K562 (cell line): ENCODE data around the gene CDH6. TPM values are rescaled to one million over a fixed set of nuclear protein-coding genes. Genes with fewer than 3 reads are reported as not detected.

Source experiments
- ATAC-seq: fragments of 200-7000 bp; cut with Tn5 transposase; 3 replicates; pipeline ENCODE4 v1.9.1; 2020; ENCODE audit warnings: moderate library complexity
- BruUV-seq: library from RNA; stranded (reverse); fragments of 400-500 nt; replicated peaks from 2 replicates; lab custom pipeline; 2021; lab: Mats Ljungman, UMichigan
- CTCF ChIA-PET: fragments of 300-600 bp; formaldehyde crosslinking; extraction: SDS; loops from one replicate; lab custom pipeline; 2021; ENCODE audit warnings: low intra/inter-chr PET ratio; lab: Yijun Ruan, JAX
- POLR2A ChIA-PET: fragments of 300-600, 350-650 bp; sonication (Branson Sonifier 250); formaldehyde crosslinking; extraction: SDS; loops from one replicate; lab custom pipeline; 2021; ENCODE audit warnings: antibody characterized with exemption, inconsistent platforms; lab: Yijun Ruan, JAX
- DNase-seq, 4 experiments: peaks; one replicate each; pipeline versions ENCODE4 v3.0.0 to v3.0.0-alpha.2; 2011 to 2018; ENCODE audit warnings: low spot score in 3 of 4, mixed read lengths in 3 of 4; ENCODE audit errors: extremely low read depth in 1 of 4
- FAIRE-seq: peaks from 2 replicates; lab custom pipeline; 2011; peaks lifted over from hg19 to GRCh38; lab: Jason Lieb, UNC
- H2AFZ ChIP-seq: 2 replicates; pipeline ENCODE4 v1.6.0; 2011; ENCODE audit warnings: low read depth, low read length, control low read depth, inconsistent platforms
- H3K27ac ChIP-seq: fragments of 200-600 bp; 3 replicates; pipeline ENCODE4 v1.8.0; 2011; ENCODE audit warnings: low read depth, mild to moderate bottlenecking, control low read depth, inconsistent platforms, low read length, moderate library complexity, mixed read lengths; ENCODE audit errors: extremely low read depth
- H3K27me3 ChIP-seq, 2 experiments: fragments of 300-600 bp in 1 of 2; 2 replicates in 1 of 2; 3 replicates in 1 of 2; pipeline versions ENCODE4 v1.6.0 to v1.8.0; 2011; ENCODE audit warnings: inconsistent platforms in 2 of 2, low read length in 2 of 2, mild to moderate bottlenecking in 1 of 2, mixed read lengths in 1 of 2, moderate library complexity in 1 of 2; ENCODE audit not compliant: control insufficient read depth in 2 of 2, insufficient read depth in 2 of 2
- H3K36me3 ChIP-seq: fragments of 300-600 bp; 3 replicates; pipeline ENCODE4 v1.8.0; 2011; ENCODE audit warnings: mild to moderate bottlenecking, low read length, inconsistent platforms; ENCODE audit not compliant: control insufficient read depth, insufficient read depth
- H3K4me1 ChIP-seq, 2 experiments: fragments of 200-600 bp in 1 of 2; replicated peaks in 1 of 2; 2 replicates in 1 of 2; 3 replicates in 1 of 2; pipeline versions ENCODE4 v1.5.1 to v1.8.0; 2011; ENCODE audit warnings: inconsistent platforms in 2 of 2, low read length in 2 of 2, mild to moderate bottlenecking in 1 of 2, mixed read lengths in 1 of 2, moderate library complexity in 1 of 2; ENCODE audit not compliant: control insufficient read depth in 2 of 2, insufficient read depth in 2 of 2
- H3K4me2 ChIP-seq: 2 replicates; pipeline ENCODE4 v1.6.1; 2011; ENCODE audit warnings: low read length, control low read depth, inconsistent platforms, mixed read lengths; ENCODE audit not compliant: insufficient read depth
- H3K4me3 ChIP-seq: fragments of 200-600 bp; sonication (generic), shearing (Covaris generic); 2 replicates; pipeline ENCODE4 v1.5.1; 2016; ENCODE audit warnings: control low read depth, inconsistent platforms
- H3K79me2 ChIP-seq: fragments of 200-600 bp; 3 replicates; pipeline ENCODE4 v1.8.0; 2011; ENCODE audit warnings: low read length, inconsistent platforms; ENCODE audit not compliant: control insufficient read depth, insufficient read depth
- H3K9ac ChIP-seq, 2 experiments: 2 replicates each; pipeline versions ENCODE4 v1.6.0 to v1.6.1; 2011; ENCODE audit warnings: low read depth in 2 of 2, low read length in 2 of 2, control low read depth in 1 of 2, inconsistent platforms in 1 of 2, mild to moderate bottlenecking in 1 of 2, mixed read lengths in 1 of 2; ENCODE audit not compliant: insufficient read depth in 1 of 2
- H3K9me1 ChIP-seq: one replicate; pipeline ENCODE4 v1.6.0; 2011; ENCODE audit warnings: inconsistent platforms, mild to moderate bottlenecking, low read length, moderate library complexity; ENCODE audit not compliant: control insufficient read depth, insufficient read depth
- H3K9me3 ChIP-seq: replicated peaks from 2 replicates; pipeline ENCODE4 v1.5.1; 2011; ENCODE audit warnings: low read depth, low read length, inconsistent platforms; ENCODE audit not compliant: control insufficient read depth, insufficient read depth
- H4K20me1 ChIP-seq: replicated peaks from 2 replicates; pipeline ENCODE4 v1.6.1; 2011; ENCODE audit warnings: low read length, inconsistent platforms, mixed read lengths; ENCODE audit not compliant: control insufficient read depth, insufficient read depth
- ELK3 ChIP-seq: fragments of 450-650 bp; formaldehyde crosslinking; IDR thresholded peaks from 2 replicates; pipeline ENCODE4 v1.4.0; 2020; ENCODE audit warnings: mild to moderate bottlenecking
- FOS ChIP-seq: IDR thresholded peaks from 3 replicates; pipeline ENCODE4 v1.6.1; 2011; ENCODE audit not compliant: insufficient read length; ENCODE audit errors: extremely low read depth
- MEIS2 ChIP-seq: fragments of 450-650 bp; IDR thresholded peaks from 2 replicates; pipeline ENCODE4 v1.6.1; 2014; ENCODE audit warnings: mild to moderate bottlenecking; ENCODE audit not compliant: partially characterized antibody
- SNRNP70 ChIP-seq: fragments of 200-400 bp; formaldehyde crosslinking; optimal IDR thresholded peaks from 2 replicates; pipeline ENCODE3; 2017; ENCODE audit warnings: low read depth, low read length
- ZBTB9 ChIP-seq: fragments of 450-650 bp; formaldehyde crosslinking; IDR thresholded peaks from 2 replicates; pipeline ENCODE4 v1.4.0; 2020; ENCODE audit warnings: mild to moderate bottlenecking, moderate library complexity
- ZNF41 ChIP-seq: fragments of 250-450 bp; sonication (Bioruptor Pico); conservative IDR thresholded peaks from 2 replicates; pipeline ENCODE4 v1.4.0; 2020; ENCODE audit warnings: mild to moderate bottlenecking
- ZNF766 ChIP-seq: fragments of 200-800 bp; sonication (Bioruptor generic); conservative IDR thresholded peaks from 2 replicates; pipeline ENCODE4 v1.6.1; 2016; ENCODE audit warnings: missing genetic modification characterization, missing compliant biosample characterization
- WGBS: fragments of 100-300 bp; shearing (Covaris generic); methylation state at CpG from one replicate; pipeline ENCODE4 v1.1.6; 2016; ENCODE audit warnings: low coverage, mixed read lengths; ENCODE audit not compliant: insufficient coverage; ENCODE audit errors: missing lambda C conversion rate; 5-methylcytosine and 5-hydroxymethylcytosine counted together
- in situ Hi-C: fragments of 300-500 bp; cut with MboI; formaldehyde crosslinking; loops from 4 replicates; pipeline ENCODE4 v1.15.0; 2018; ENCODE audit warnings: inconsistent platforms, mixed read lengths
- intact Hi-C: fragments of 100-400 bp; cut with micrococcal nuclease; formaldehyde crosslinking; loops from 2 replicates; pipeline ENCODE4 v1.14.2; 2022
- polyA plus RNA-seq, 8 experiments: library from polyadenylated mRNA; depleted of rRNA in 4 of 8; stranded (reverse) in 5 of 8; unstranded in 3 of 8; fragments of >200 nt; fragmentation: Nextera tagmentation in 2 of 8; fragmentation: Illumina TruSeq in 1 of 8; extraction: Ambion mirVana in 2 of 8; extraction: Trizol in 1 of 8; gene quantifications; 2 replicates each; pipeline versions ENCODE4 v1.2.1 to v1.2.3, GENCODE V29; 2011 to 2014; ENCODE audit warnings: inconsistent platforms in 1 of 8, missing spikeins in 1 of 8
- total RNA-seq, 7 experiments: library from RNA; depleted of rRNA in 6 of 7; stranded (reverse); fragments of >200 nt in 6 of 7; fragmentation: Illumina TruSeq in 2 of 7; extraction: Trizol in 2 of 7; gene quantifications; 2 replicates each; pipeline versions ENCODE4 v1.2.1 to v1.2.3, GENCODE V29; 2011 to 2021; ENCODE audit warnings: low replicate concordance in 1 of 7
- TF ChIP-seq, protein P1 (sequence below): fragments of 450-650 bp; formaldehyde crosslinking; IDR thresholded peaks from 2 replicates; pipeline ENCODE4 v1.4.0; 2020; ENCODE audit warnings: mild to moderate bottlenecking, mixed read lengths
- TF ChIP-seq, protein P2 (sequence below): fragments of 250-450 bp; sonication (Bioruptor Pico); IDR thresholded peaks from 2 replicates; pipeline ENCODE4 v1.5.0; 2020; ENCODE audit warnings: mild to moderate bottlenecking

The CDH6 gene
- total and polyA plus RNA-seq, 9 of the 15 experiments (the other 6 are each of a cell fraction or from before 2014, with no cell fraction given): not detected

GRCh38 chr5:31364881-31365636, 171.6 kb downstream of the CDH6 start:
- in situ Hi-C loops: no loop called here
- Histone ChIP-seq H3K27ac (no peak overlapping the region), H3K9me3 (no peaks in the 10 kb centered on the region), H3K36me3 (no peaks in the 10 kb centered on the region), H3K27me3 (no peaks in the 10 kb centered on the region; a peak in 2 of 5 replicates), H3K9ac (no peak overlapping the region), H3K79me2 (no peaks in the 10 kb centered on the region), H3K4me1 (no peaks in the 10 kb centered on the region), H3K4me2 (no peak overlapping the region), H2AFZ (no peak overlapping the region), H3K9me1 (no peaks in the 10 kb centered on the region), H4K20me1 (no peaks in the 10 kb centered on the region), H3K4me3 (no peak overlapping the region)
- intact Hi-C loops: no loop called here
- FAIRE-seq (no peak), DNase-seq (no peak), ATAC-seq (no peak)
- ChIA-PET CTCF (no interaction called here), POLR2A (no interaction called here)
- 0% methylated on average over 2 of the region's 2 CpGs for WGBS
- no TSS peak for BruUV-seq
- TF ChIP-seq, protein P1, sequence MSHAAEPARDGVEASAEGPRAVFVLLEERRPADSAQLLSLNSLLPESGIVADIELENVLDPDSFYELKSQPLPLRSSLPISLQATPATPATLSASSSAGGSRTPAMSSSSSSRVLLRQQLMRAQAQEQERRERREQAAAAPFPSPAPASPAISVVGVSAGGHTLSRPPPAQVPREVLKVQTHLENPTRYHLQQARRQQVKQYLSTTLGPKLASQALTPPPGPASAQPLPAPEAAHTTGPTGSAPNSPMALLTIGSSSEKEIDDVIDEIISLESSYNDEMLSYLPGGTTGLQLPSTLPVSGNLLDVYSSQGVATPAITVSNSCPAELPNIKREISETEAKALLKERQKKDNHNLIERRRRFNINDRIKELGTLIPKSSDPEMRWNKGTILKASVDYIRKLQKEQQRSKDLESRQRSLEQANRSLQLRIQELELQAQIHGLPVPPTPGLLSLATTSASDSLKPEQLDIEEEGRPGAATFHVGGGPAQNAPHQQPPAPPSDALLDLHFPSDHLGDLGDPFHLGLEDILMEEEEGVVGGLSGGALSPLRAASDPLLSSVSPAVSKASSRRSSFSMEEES (CRISPR knock-in tag): no peak
- TF ChIP-seq ZNF41 (CRISPR knock-in tag): no peak

- Histone ChIP-seq H3K9ac (no peak overlapping the region), H3K9me1 (no peaks in the 10 kb centered on the region), H3K36me3 (no peaks in the 10 kb centered on the region), H2AFZ (no peak overlapping the region), H3K4me2 (no peak overlapping the region), H3K4me3 (no peak overlapping the region), H3K27me3 (peaks cover 0 to 6% of the 10 kb centered on the region in 2 experiments; a peak in 2 of 5 replicates), H3K4me1 (no peaks in the 10 kb centered on the region), H4K20me1 (no peaks in the 10 kb centered on the region), H3K79me2 (no peaks in the 10 kb centered on the region), H3K9me3 (no peaks in the 10 kb centered on the region), H3K27ac (no peak overlapping the region)
- 6% methylated on average over 3 of the region's 3 CpGs for WGBS
- ChIA-PET POLR2A (no interaction called here), CTCF (no interaction called here)
- DNase-seq: no peak
- in situ Hi-C loops (no loop called here), intact Hi-C loops (no loop called here)
- no peak for FAIRE-seq
- no peak for ATAC-seq
- no TSS peak for BruUV-seq
- TF ChIP-seq ZNF766: no peak
- TF ChIP-seq FOS: no peak
- no peak for TF ChIP-seq ELK3 (CRISPR knock-in tag)
- TF ChIP-seq SNRNP70: no peak
- TF ChIP-seq MEIS2: no peak
- TF ChIP-seq, protein P2, sequence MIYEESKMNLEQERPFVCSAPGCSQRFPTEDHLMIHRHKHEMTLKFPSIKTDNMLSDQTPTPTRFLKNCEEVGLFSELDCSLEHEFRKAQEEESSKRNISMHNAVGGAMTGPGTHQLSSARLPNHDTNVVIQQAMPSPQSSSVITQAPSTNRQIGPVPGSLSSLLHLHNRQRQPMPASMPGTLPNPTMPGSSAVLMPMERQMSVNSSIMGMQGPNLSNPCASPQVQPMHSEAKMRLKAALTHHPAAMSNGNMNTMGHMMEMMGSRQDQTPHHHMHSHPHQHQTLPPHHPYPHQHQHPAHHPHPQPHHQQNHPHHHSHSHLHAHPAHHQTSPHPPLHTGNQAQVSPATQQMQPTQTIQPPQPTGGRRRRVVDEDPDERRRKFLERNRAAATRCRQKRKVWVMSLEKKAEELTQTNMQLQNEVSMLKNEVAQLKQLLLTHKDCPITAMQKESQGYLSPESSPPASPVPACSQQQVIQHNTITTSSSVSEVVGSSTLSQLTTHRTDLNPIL (CRISPR knock-in tag): no peak
- TF ChIP-seq ZBTB9 (CRISPR knock-in tag): no peak
These were observed 172.3 kb downstream of the CDH6 start for GRCh38 chr5:31365776-31366175.
